ENCODE data around the gene RASSF4.

DNA sequence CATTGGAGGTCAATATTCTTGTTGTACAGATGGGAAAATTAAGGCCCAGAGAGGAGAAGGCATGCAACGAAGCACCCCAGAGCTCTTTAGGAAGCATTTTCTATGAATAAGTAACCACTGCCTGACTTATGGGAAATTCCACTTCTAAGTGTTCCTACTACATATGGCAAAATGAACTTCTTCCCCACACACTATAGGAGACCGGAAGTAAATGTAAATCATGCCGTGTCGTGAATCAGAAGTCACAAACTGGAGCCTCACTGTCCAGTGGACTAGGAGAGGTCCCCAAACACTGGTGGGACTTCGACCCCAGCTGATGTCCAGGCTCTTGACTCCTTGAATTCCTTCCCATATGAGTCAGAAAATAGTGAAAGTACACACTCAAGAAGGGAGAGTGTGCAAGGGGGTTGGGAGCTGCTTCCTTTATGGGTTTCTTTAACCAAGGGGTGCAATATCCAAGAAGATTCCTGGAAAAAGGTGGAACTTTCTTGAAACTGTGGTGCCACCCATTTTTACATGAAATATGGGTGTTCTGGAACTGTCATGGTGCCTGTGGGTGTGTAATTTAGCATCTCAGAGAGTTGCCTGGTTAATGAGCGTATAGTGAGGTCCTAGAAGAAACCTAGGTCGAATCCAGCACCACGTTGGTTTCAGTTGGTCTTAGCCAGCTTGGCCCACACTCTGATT is 6.7 kb downstream of the RASSF4 start:
- TF ChIP-seq CTCF (IDR thresholded peaks at IDR 0.05) (no peak), POLR2A (IDR thresholded peaks at IDR 0.05) (no peak)

Measured in esophagus squamous epithelium (tissue), 4 donors.